ENCODE results near the gene OR2A25.
"Not testable (repeated sequence)": the region's sequence is repeated elsewhere in the genome, so short reads cannot be mapped to it uniquely, and the experiment has no call there.

Gene OR2A25

DNA sequence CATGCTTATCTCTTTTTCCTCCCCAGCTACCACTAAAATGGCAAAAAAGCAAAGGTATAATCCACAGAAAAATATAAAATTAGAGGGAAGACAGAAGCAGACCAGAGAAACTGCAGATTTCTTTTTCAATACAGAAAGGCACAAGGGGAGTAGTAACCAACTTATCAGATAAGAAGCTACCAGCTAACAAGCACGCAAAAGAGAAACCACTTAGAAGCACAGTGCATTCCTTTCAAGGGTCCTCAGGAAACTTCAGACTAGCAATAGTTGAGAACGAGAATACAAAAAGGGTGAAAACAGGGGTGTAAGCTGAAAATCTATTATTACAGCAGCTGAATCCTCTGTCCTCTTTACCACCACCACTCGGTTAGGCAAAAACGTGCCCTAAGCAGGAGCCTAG, 30.7 kb upstream of the OR2A25 start:
- no peak overlapping the region for H3K4me3 ChIP-seq (ENCODE audit: low read length)
- TF ChIP-seq ZNF274 (IDR thresholded peaks at IDR 0.05; ENCODE audit: low read depth, low read length), result no peak

DNA sequence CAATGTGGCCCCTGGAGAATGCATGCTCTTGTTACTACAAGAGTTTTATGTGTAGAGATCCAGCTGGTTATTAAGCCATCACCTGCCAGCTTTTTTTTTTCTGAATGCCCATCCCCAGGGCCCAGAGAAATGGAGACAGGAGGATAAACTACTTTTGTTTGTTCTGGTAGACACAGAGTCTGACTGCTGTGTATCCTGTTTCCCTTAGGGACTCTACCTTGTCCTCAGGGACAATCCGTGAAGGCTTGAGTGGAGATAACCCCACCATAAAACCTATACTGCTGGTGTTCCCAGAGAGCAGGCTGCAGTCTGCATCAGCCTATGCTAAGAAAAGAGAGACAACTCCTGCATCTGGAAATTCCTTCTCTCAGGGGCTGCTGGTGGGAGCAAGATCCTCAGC, 21.0 kb upstream of the OR2A25 start, which contains the start of gene OR2A5:
TSS of gene OR2A5 (plus strand) at position 301 of the 400 bp plus-strand sequence. CDS start 1,454 bp downstream, outside the sequence.
- TF ChIP-seq ZNF274 (IDR thresholded peaks at IDR 0.05; ENCODE audit: low read depth, low read length), result no peak
- H3K4me3 ChIP-seq (ENCODE audit: low read length), result no peak within 1 kb of the TSS

GRCh38 chr7:144049491-144049890, 20.1 kb upstream of the OR2A25 start:
- TF ChIP-seq ZNF274 (IDR thresholded peaks at IDR 0.05; ENCODE audit: low read depth, low read length), result no peak

DNA sequence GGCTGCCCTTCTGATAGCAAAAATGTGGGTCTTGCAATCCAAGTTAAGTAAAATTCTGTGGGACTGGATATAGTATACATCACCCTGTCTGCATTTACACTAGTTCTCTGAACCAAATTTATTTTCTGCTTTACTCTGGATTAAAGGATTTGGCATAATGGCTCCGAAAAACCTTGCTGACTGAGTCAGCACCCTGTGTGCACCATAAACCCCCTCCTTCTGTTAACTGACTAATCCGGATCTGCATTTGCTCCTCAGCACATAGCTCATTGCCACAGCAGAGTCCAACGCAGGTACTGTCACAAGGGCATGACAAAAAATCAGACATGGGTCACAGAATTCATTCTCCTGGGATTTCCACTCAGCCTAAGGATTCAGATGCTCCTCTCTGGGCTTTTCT, 19.5 kb upstream of the OR2A25 start:
- H3K4me3 ChIP-seq (ENCODE audit: low read length), result no peak overlapping the region
- TF ChIP-seq ZNF274 (IDR thresholded peaks at IDR 0.05; ENCODE audit: low read depth, low read length), result no peak

More at GRCh38 chr7:144049491-144049890, 20.1 kb upstream of the OR2A25 start:
- no peak overlapping the region for H3K4me3 ChIP-seq (ENCODE audit: low read length)

GRCh38 chr7:144050884-144051283, 18.7 kb upstream of the OR2A25 start:
- H3K4me3 ChIP-seq (ENCODE audit: low read length), result not testable (repeated sequence)

DNA sequence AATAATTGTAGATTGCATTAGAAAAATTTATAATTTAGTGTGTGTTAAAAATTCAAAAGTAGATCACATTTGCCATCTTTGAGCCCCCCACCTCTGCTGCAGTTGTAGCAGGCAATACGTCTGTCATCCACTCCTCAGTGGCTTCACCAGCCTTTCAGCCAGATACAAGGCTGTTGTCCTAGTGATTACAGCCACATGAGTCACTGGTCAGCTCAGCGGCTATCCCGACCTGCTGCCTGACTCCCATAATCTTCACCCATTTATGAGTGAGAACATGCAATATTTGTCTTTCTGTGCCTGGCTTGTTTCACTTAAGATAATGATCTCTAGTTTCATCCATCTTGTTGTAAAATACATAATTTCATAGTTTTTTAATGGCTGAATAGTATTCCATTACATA, 11.7 kb upstream of the OR2A25 start:
- TF ChIP-seq ZNF274 (IDR thresholded peaks at IDR 0.05; ENCODE audit: low read depth, low read length), result no peak

DNA sequence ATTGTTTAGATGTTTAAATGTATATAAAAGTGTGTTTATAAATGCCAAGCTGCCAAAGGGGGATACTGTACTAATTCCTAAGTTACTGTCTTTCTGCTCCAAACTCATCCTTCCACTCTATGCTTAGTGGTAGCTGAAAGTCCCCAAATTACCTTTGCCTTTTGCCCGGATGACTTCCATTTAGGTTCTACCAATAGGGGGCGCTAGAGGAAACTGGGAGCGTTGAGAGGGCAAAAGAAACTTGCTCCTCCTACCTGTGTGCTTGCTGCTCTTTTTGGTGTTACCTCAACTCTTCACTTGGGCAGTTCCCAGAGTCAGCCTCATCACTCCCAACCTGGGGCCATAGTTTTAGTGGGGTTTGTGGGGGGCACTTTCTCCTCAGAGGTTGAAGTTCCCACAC, 5.9 kb upstream of the OR2A25 start:
- H3K4me3 ChIP-seq (ENCODE audit: low read length), result no peak overlapping the region
- TF ChIP-seq ZNF274 (IDR thresholded peaks at IDR 0.05; ENCODE audit: low read depth, low read length), result no peak

More for the DNA sequence above, 11.7 kb upstream of the OR2A25 start:
- no peak overlapping the region for H3K4me3 ChIP-seq (ENCODE audit: low read length)

DNA sequence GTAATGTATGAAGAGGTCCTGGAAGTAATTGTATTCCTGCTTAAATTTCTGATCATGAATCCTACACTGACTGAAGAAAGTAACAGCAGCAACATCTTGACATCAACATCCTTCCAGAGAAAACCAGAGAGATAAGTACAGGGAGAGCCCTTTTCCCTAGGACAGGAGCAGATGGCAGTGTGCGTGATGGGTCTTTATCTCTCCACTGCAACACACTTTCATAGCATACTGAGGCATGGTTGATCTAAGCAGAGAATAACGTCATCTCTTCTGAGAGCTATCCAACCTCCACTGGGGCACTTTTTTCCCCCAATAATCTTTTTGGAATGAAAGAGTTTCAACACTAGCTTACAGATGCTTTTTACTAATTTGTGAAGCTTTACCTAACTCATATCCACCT, 342 bp downstream of the OR2A25 start:
- no peak for TF ChIP-seq ZNF274 (IDR thresholded peaks at IDR 0.05; ENCODE audit: low read depth, low read length)
- H3K4me3 ChIP-seq (ENCODE audit: low read length), result no peak overlapping the region

GRCh38 chr7:144074374-144074773, 4.8 kb downstream of the OR2A25 start:
- no peak for TF ChIP-seq ZNF274 (IDR thresholded peaks at IDR 0.05; ENCODE audit: low read depth, low read length)
- H3K4me3 ChIP-seq (ENCODE audit: low read length), result no peak overlapping the region

DNA sequence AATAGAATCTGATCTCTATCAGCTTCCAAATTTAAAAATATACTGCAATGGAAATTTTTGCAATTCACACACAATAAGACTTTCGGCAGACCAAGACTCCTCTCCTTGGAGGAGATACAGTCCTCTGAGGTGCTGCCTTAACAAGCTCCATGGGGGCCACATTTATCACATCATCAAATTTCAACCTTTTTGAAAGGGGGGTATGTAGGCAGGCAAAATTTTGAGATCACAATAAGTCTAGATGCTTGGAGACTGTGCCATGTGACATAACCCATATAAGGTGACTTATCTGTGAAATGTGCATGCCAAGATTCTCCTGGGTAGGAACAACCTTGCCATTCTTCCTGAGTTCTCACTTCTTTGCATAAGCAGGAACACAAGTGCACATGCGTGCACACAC, 16.4 kb downstream of the OR2A25 start, which contains the start of gene OR2A12:
TSS of gene OR2A12 (plus strand) at position 301 of the 400 bp plus-strand sequence. CDS start 8,830 bp downstream, outside the sequence.
- H3K4me3 ChIP-seq (ENCODE audit: low read length), result no peak within 1 kb of the TSS
- no peak for TF ChIP-seq ZNF274 (IDR thresholded peaks at IDR 0.05; ENCODE audit: low read depth, low read length)

- no peak overlapping the region for H3K4me3 ChIP-seq (ENCODE audit: low read length)
- no peak for TF ChIP-seq ZNF274 (IDR thresholded peaks at IDR 0.05; ENCODE audit: low read depth, low read length)
Observed at GRCh38 chr7:144086730-144087129, 17.1 kb downstream of the OR2A25 start.

GRCh38 chr7:144087230-144087629, 17.6 kb downstream of the OR2A25 start:
- no peak for TF ChIP-seq ZNF274 (IDR thresholded peaks at IDR 0.05; ENCODE audit: low read depth, low read length)

DNA sequence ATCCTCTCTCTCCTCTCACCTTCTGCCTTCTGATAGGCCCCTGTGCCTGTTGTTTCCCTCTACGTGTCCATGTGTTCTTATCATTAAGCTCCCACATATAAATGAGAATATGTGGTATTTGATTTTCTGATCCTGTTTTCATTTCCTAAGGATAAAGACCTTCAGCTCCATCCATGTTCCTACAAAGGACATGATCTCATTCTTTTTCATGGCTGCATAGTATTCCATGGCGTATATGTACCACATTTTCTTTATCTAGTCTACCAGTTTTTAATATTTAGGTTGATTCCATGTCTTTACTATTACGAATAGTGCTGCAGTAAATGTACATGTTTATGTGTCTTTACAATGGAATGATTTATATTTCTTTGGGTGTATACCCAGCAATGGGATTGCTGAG, 21.1 kb downstream of the OR2A25 start:
- H3K4me3 ChIP-seq (ENCODE audit: low read length), result no peak overlapping the region
- no peak for TF ChIP-seq ZNF274 (IDR thresholded peaks at IDR 0.05; ENCODE audit: low read depth, low read length)

More at GRCh38 chr7:144087230-144087629, 17.6 kb downstream of the OR2A25 start:
- H3K4me3 ChIP-seq (ENCODE audit: low read length), result no peak overlapping the region

DNA sequence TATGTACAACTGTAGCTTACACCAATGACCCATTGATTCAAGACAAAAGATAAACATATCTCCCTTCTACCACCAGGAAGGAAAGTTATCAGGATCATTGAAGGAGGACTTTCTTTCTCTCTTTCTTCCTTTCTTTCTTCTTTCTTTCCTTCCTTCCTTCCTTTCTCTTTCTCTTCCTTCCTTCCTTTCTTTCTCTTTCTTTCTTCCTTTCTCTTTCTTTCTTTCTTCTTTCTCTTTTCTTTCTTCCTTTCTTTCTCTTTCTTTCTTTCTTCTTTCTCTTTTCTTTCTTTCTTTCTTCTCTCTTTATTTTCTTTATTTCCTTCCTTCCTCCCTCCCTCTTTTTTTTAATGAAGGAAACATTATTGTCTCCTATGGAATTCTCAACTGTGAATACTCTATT, 29.2 kb downstream of the OR2A25 start:
- H3K4me3 ChIP-seq (ENCODE audit: low read length), result no peak overlapping the region
- no peak for TF ChIP-seq ZNF274 (IDR thresholded peaks at IDR 0.05; ENCODE audit: low read depth, low read length)

DNA sequence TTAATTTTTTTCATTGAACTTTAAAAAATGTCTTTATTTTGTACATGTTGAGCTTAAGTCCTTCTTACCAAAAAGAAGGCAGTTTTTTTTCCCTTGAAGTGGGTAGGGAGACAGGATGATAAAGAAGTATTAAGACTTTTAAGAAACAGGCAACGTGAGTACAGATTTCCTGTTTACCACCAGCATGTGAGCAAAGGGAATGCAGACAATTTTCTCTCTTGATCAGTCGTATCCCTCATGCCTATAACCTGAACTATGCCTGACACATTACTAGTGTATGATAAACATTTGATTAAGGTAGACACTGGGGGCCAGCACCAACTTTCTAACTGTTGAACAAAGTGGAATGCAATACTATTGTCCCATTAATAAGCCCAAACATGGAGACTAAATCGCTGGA, 31.0 kb downstream of the OR2A25 start:
- TF ChIP-seq ZNF274 (IDR thresholded peaks at IDR 0.05; ENCODE audit: low read depth, low read length), result no peak
- no peak overlapping the region for H3K4me3 ChIP-seq (ENCODE audit: low read length)

DNA sequence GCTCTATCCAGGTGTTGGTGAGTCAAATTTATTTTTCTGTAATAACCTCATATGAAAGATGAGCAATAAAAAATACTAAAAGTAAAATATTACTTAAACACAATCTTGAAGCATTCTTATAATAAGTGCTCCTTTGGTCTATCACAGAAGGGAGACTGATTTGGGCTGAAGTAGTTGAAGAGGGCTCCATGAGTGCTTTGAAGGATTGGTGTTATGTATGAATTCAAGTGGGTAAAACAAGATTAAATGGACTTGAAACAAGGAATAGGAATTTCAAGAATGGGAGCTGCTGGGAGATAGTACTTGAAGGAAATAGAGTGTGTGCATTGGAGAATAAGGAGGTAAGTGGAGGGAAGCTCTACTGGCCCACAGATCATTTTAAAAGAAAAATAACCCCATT, 32.4 kb downstream of the OR2A25 start:
- TF ChIP-seq ZNF274 (IDR thresholded peaks at IDR 0.05; ENCODE audit: low read depth, low read length), result no peak
- H3K4me3 ChIP-seq (ENCODE audit: low read length), result no peak overlapping the region
